GM21360 (cell line): ENCODE results near the gene MAST2.
"Not testable (repeated sequence)": the region's sequence is repeated elsewhere in the genome, so short reads cannot be mapped to it uniquely, and the experiment has no call there.

Experiments used
- ATAC-seq: cut with Tn5 transposase; IDR thresholded peaks from one replicate; pipeline ENCODE4 v1.9.1; 2021; ENCODE audit warnings: mild to moderate bottlenecking, moderate library complexity; ENCODE audit not compliant: unreplicated experiment

MAST2 gene

DNA sequence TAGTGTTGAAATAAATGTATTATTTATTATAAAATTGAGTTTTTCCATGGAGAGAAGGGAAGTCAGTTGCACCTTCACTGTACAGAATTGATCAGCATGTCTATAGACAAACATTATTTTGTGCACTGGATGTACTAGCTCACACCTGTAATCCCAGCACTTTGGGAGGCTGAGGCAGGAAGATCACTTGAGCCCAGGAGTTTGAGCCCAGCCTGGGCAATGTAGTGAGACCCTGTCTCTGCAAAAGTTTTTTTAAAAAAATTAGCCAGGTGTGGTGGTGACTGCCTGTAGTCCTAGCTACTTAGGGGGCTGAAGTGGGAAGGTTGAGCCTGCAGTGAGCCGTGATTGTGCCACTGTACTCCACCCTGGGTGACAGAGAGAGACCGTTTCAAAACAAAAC, 87.7 kb downstream of the MAST2 start:
- ATAC-seq, result no peak

DNA sequence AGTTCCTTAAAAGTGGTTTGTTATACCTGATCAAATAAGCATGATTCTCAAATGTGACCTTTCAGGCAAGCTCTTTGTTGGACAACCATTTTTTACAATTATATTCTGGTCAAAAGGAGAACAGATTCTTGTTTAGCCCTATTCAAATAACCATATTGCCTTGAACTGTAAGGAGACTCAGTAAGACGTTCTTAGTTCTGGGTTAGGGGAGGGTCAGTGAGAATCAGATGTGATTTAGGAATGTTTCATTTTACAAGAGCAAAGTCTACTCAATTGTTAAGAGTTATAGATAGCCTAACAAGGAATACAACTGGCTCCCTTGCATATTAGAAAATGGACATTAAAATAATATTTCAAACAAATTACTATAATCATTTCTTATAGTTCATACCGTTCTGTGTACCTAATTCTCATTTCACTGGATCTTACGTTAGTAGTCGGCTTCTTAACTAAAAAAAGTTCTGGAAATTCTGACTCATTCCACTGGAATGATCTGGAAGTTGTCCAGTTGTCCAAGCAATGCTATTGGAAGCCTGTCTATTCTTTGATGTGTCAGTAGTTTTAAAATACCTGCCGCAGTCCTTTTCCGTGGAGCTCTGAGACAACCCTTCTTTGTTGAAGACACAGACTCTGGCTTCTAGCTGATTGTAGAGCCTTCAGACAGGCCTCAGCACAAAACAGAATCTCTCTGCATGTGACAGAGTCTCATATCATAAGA, 88.8 kb downstream of the MAST2 start:
- no peak for ATAC-seq

- no peak for ATAC-seq
These were observed 90.9 kb downstream of the MAST2 start for GRCh38 chr1:45894331-45894730.

GRCh38 chr1:45894921-45895320, 91.5 kb downstream of the MAST2 start:
- no peak for ATAC-seq

DNA sequence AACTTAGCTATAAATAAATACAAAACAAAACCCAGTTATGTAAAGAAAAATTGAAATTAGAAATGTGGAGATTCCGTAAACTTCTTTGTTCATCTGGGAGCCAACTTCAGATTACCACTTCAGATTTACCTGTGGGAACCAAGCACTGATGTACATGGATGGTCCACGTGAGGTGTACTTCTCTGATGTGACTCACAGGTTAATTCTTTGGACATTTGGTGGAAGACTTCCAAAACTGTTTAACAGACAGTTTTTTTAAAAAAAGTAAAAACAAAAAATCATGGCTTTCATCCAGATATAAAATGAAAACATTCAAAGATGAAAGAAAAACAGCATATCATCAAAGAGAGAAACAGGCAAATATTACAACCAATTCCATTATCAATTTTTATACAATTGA, 92.0 kb downstream of the MAST2 start:
- no peak for ATAC-seq

DNA sequence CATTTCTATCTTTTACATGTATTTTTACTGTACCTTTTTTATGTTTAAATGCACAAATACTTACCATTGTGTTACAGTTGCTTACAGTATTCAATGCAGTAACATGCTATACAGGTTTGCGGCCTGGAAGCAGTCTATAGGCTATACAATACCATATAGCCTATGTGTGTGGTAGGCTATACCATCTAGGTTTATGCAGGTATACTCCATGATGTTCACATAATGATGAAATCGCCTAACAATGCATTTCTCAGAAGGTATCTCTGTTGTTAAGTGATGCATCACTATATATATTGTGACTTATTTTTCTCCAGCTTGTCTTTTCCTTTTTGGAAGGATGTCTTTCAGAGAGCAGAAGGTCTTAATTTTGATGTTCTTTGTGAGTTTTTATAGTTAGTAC, 103.5 kb downstream of the MAST2 start:
- ATAC-seq, result no peak

DNA sequence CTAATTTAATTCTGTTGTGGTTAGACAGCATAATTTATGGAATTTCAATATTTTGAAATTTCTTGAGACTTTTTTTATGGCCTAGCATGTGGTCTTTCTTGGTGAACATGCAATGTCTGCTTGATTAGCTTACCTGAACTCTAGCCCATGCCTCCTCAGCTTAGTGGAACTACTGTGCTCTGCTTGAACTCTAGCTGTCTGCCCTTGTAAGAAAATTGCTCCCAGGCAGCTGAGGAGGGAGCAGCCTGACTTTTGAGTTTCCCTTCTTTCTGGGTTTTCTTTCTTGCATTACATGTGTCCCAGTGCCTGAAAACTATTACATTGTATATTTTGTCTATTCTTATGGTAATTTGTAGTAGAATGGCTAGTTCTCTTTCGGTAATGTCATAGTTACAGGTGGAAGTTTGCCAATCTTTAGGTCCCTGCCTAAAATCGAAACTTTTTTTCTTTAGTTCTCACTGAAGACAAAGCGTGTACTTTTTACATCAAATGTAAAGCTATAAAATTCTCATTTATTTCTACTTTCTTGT, 105.3 kb downstream of the MAST2 start:
- ATAC-seq, result no peak

- ATAC-seq, result no peak
These were observed 108.2 kb downstream of the MAST2 start for GRCh38 chr1:45911634-45912033.

DNA sequence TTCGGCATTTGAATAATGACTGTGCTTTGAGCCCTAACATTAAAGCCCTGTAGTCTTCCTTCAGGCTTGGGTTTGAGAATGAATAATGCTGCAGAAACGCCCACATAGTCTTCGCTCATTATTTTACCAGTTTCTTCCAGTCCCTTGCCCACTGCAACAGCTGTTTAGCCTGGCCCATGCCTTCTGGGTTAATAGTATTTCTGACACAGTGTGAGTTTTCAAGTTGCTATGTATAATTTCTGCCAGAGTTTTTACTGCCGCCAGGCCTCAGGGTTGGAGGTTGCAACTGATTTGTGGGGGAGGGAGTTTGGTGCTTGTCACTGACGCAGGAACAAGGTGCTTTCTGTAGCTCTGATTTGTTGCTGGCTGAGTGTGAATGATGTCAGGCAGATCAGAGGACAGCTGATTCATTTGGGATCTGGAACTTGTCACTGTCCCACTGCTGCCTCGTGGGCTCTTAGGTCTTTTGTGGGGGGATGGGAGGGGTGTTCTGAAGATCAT, 109.8 kb downstream of the MAST2 start:
- no peak for ATAC-seq

- no peak for ATAC-seq
These were observed 110.5 kb downstream of the MAST2 start for GRCh38 chr1:45913731-45914501.

- ATAC-seq, result no peak
These were observed 111.4 kb downstream of the MAST2 start for GRCh38 chr1:45914836-45915235.

DNA sequence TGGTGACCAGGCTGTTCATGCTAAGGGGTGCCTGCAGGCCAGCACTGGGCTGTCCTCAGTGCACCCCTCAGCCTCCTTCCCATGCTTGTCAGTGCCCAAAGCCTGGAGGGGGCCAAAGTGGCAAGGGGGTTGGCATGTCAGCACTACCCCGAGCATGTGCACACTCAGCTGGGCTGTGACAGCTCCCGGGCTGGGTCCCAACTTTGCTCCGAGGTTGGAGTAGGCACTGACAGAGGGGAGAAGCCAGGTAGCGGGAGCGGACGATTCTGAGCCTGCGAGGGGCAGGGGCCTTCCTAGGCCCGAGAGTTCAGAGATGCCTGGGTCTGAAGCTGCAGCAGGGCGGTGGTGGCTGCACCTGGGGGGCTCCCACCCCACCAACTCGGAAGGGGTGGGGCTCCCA, 119.0 kb downstream of the MAST2 start:
- ATAC-seq, result no peak

GRCh38 chr1:45922813-45923212, 119.4 kb downstream of the MAST2 start:
- no peak for ATAC-seq

- no peak for ATAC-seq
These were observed 119.9 kb downstream of the MAST2 start for GRCh38 chr1:45923343-45923742.

- ATAC-seq, result no peak
These were observed 121.3 kb downstream of the MAST2 start for GRCh38 chr1:45924736-45925135.

GRCh38 chr1:45925728-45926287, 122.4 kb downstream of the MAST2 start:
- no peak for ATAC-seq

DNA sequence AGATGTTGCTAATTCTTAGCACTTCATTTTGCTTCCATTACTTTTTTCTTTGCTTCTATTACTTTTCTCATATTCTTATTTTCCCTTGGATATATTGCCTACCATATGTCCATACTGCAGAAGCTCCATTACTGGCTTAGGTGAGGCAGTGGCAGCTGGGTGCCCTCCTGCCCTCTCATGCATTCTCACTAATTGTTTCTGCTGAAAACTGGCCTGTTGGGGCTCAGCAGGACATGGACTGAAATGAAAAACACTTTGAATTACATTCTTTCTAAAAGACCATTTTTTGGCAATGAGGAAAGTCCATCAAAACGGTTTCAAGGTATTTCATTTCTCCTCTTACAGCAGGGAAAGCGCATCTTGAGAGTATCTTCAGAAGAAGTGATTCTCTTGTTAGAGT, 122.9 kb downstream of the MAST2 start:
- ATAC-seq, result no peak

DNA sequence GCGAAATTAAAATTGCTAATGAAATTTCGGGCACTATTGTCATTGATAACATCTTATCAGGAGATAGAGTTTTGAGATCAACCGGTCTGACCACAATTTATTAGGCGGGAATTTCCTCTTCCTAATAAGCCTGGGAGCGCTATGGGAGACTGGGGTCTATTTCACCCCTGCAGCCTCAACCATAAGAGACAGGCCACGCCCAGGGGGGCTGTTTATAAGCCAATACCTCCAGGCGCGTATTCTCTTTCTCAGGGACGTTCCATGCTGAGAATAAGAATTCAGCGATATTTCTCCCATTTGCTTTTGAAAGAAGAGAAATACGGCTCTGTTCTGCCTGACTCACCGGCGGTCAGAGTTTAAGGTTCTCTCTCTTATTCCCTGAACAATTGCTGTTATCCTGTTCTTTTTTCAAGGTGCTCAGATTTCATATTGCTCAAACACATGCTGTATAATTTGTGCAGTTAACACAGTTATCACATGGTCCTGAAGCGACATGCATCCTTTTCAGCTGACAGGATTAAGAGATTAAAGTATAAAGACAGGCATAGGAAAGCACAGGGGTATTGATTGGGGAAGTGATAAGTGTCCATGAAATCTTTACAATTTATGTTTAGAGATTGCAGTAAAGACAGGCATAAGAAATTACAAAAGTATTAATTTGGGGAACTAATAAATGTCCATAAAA, 124.0 kb downstream of the MAST2 start:
- ATAC-seq, result not testable (repeated sequence)

- no peak for ATAC-seq
These were observed 125.2 kb downstream of the MAST2 start for GRCh38 chr1:45928486-45929205.

DNA sequence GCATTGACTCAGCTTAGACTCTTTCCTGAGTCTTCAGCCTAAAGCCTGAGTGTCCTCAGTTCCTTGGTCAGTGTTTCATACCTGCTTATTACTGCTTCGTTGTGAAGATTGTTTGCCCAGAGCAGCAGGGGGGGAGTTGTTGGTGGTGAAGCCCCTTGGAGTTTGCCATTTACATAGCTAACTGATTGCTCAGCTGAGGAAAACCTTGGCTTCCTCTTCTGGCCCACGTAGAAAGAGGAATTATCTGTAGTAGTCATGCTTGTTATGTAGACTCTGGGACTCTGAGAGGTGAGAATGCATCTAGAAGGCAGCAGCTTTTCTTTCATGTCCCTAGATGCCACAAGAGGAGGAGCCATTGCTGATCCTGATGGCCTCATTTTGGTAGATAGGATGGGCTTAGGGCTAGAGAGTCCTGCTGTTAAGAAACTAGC, 125.9 kb downstream of the MAST2 start:
- no peak for ATAC-seq
